HEK293 (cell line): ENCODE data around the gene MRGPRE.

ENCODE experiments used
- CTCF ChIA-PET: fragments of 350-600 bp; formaldehyde crosslinking; extraction: SDS; loops from one replicate; lab custom pipeline; 2021; ENCODE audit warnings: antibody characterized with exemption; lab: Yijun Ruan, JAX
- POLR2A ChIA-PET: fragments of 300-600 bp; formaldehyde crosslinking; extraction: SDS; loops from one replicate; lab custom pipeline; 2020; ENCODE audit warnings: antibody characterized with exemption, inconsistent platforms; lab: Yijun Ruan, JAX
- H3K27ac ChIP-seq: fragments of 200-500 bp; sonication (Bioruptor generic); 2 replicates; pipeline ENCODE4 v1.5.1; 2014; ENCODE audit warnings: low read depth, low read length, control low read depth, inconsistent platforms; ENCODE audit errors: extremely low read depth
- H3K36me3 ChIP-seq, 2 experiments: fragments of 200-500 bp in 1 of 2; sonication (Bioruptor generic) in 1 of 2; 1 replicate in 1 of 2; 2 replicates in 1 of 2; pipeline ENCODE4 v1.5.1; 2014 to 2017; ENCODE audit warnings: inconsistent platforms in 2 of 2, low read length in 2 of 2; ENCODE audit not compliant: control insufficient read depth in 2 of 2, insufficient read depth in 1 of 2
- H3K4me1 ChIP-seq: fragments of 200-500 bp; sonication (Bioruptor generic); 2 replicates; pipeline ENCODE4 v1.5.1; 2014; ENCODE audit warnings: mild to moderate bottlenecking, low read length, inconsistent platforms; ENCODE audit not compliant: control insufficient read depth, insufficient read depth
- H3K4me3 ChIP-seq: 2 replicates; pipeline ENCODE4 v1.5.1; 2011; ENCODE audit warnings: low read depth, mild to moderate bottlenecking, control low read depth, low read length, moderate library complexity
- H3K9me3 ChIP-seq: fragments of 200-500 bp; sonication (Bioruptor generic); 2 replicates; pipeline ENCODE4 v1.5.1; 2014; ENCODE audit warnings: low read depth, low read length, inconsistent platforms; ENCODE audit not compliant: control insufficient read depth, insufficient read depth
- YY1 ChIP-seq: fragments of 450-650 bp; formaldehyde crosslinking; IDR thresholded peaks from 2 replicates; pipeline ENCODE4 v1.5.1; 2018; ENCODE audit warnings: missing biosample characterization, missing genetic modification characterization
- ZNF184 ChIP-seq: fragments of 450-650 bp; IDR thresholded peaks from 2 replicates; pipeline ENCODE4 v1.5.1; 2018; ENCODE audit warnings: missing biosample characterization, mild to moderate bottlenecking, missing genetic modification characterization
- ZNF266 ChIP-seq: fragments of 450-650 bp; formaldehyde crosslinking; IDR thresholded peaks from 2 replicates; pipeline ENCODE4 v1.5.1; 2016; ENCODE audit warnings: missing biosample characterization, missing genetic modification characterization, low read depth
- ZNF391 ChIP-seq: fragments of 450-650 bp; formaldehyde crosslinking; IDR thresholded peaks from 2 replicates; pipeline ENCODE4 v1.5.1; 2016; ENCODE audit warnings: low read depth, missing biosample characterization, missing genetic modification characterization, borderline replicate concordance
- ZNF433 ChIP-seq: fragments of 450-650 bp; formaldehyde crosslinking; IDR thresholded peaks from 2 replicates; pipeline ENCODE4 v1.5.1; 2016; ENCODE audit warnings: missing biosample characterization, missing genetic modification characterization, low read depth
- TF ChIP-seq, protein P1 (sequence below): fragments of 450-650 bp; formaldehyde crosslinking; IDR thresholded peaks from 2 replicates; pipeline ENCODE4 v1.5.1; 2016; ENCODE audit warnings: missing biosample characterization, missing genetic modification characterization
- TF ChIP-seq, protein P2 (sequence below): fragments of 450-650 bp; formaldehyde crosslinking; IDR thresholded peaks from 2 replicates; pipeline ENCODE4 v1.5.1; 2016; ENCODE audit warnings: missing biosample characterization, missing genetic modification characterization
- TF ChIP-seq, protein P3 (sequence below): fragments of 450-650 bp; formaldehyde crosslinking; IDR thresholded peaks from 2 replicates; pipeline ENCODE4 v1.5.1; 2016; ENCODE audit warnings: missing biosample characterization, missing genetic modification characterization

MRGPRE gene

DNA sequence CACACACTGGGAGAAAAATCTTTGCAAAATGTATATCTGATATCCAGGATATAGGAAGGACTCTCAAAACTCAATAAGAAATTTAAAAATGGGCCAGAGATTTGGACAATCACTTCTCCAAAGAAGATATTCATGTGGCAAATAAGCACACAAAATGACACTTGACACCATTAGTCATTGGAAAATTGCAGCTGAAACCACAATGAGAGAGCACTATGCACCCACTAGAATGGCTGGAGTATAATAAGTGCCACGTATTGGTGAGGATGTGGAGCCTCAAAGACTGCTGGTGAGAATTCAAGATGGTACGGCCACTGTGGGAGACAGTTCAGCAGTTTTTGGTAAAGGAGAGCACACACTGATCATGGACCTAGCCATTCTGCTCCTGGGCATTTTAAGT, 54.3 kb downstream of the MRGPRE start:
- Histone ChIP-seq H3K9me3 (no peaks in the 10 kb centered on the region), H3K36me3 (no peaks in the 10 kb centered on the region), H3K4me1 (no peaks in the 10 kb centered on the region)
- TF ChIP-seq YY1, result no peak
- TF ChIP-seq ZNF433 (tag by site-specific recombination), result no peak
- TF ChIP-seq, protein P1, sequence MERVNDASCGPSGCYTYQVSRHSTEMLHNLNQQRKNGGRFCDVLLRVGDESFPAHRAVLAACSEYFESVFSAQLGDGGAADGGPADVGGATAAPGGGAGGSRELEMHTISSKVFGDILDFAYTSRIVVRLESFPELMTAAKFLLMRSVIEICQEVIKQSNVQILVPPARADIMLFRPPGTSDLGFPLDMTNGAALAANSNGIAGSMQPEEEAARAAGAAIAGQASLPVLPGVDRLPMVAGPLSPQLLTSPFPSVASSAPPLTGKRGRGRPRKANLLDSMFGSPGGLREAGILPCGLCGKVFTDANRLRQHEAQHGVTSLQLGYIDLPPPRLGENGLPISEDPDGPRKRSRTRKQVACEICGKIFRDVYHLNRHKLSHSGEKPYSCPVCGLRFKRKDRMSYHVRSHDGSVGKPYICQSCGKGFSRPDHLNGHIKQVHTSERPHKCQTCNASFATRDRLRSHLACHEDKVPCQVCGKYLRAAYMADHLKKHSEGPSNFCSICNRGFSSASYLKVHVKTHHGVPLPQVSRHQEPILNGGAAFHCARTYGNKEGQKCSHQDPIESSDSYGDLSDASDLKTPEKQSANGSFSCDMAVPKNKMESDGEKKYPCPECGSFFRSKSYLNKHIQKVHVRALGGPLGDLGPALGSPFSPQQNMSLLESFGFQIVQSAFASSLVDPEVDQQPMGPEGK, result no peak
- no peak for TF ChIP-seq ZNF266 (tag by site-specific recombination)
- TF ChIP-seq ZNF391, result no peak
- no peak for TF ChIP-seq ZNF184
- TF ChIP-seq, protein P2, sequence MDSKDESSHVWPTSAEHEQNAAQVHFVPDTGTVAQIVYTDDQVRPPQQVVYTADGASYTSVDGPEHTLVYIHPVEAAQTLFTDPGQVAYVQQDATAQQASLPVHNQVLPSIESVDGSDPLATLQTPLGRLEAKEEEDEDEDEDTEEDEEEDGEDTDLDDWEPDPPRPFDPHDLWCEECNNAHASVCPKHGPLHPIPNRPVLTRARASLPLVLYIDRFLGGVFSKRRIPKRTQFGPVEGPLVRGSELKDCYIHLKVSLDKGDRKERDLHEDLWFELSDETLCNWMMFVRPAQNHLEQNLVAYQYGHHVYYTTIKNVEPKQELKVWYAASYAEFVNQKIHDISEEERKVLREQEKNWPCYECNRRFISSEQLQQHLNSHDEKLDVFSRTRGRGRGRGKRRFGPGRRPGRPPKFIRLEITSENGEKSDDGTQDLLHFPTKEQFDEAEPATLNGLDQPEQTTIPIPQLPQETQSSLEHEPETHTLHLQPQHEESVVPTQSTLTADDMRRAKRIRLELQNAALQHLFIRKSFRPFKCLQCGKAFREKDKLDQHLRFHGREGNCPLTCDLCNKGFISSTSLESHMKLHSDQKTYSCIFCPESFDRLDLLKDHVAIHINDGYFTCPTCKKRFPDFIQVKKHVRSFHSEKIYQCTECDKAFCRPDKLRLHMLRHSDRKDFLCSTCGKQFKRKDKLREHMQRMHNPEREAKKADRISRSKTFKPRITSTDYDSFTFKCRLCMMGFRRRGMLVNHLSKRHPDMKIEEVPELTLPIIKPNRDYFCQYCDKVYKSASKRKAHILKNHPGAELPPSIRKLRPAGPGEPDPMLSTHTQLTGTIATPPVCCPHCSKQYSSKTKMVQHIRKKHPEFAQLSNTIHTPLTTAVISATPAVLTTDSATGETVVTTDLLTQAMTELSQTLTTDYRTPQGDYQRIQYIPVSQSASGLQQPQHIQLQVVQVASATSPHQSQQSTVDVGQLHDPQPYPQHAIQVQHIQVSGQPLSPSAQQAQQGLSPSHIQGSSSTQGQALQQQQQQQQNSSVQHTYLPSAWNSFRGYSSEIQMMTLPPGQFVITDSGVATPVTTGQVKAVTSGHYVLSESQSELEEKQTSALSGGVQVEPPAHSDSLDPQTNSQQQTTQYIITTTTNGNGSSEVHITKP, result no peak
- TF ChIP-seq, protein P3, sequence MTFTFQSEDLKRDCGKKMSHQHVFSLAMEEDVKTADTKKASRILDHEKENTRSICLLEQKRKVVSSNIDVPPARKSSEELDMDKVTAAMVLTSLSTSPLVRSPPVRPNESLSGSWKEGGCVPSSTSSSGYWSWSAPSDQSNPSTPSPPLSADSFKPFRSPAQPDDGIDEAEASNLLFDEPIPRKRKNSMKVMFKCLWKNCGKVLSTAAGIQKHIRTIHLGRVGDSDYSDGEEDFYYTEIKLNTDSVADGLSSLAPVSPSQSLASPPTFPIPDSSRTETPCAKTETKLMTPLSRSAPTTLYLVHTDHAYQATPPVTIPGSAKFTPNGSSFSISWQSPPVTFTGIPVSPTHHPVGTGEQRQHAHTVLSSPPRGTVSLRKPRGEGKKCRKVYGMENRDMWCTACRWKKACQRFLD, result no peak
- TF ChIP-seq, all 188 proteins: peak for 0
- H3K27ac ChIP-seq, result no peak overlapping the region
- CTCF ChIA-PET, result no interaction called here
- POLR2A ChIA-PET, result no interaction called here
- H3K4me3 ChIP-seq, result no peak overlapping the region
